ENCODE data around the gene TPRN.

TPRN gene

GRCh38 chr9:137148661-137149060 is 51.9 kb downstream of the TPRN start:
- Histone ChIP-seq H3K4me3 (ENCODE audit: low read depth, low read length) (no peak overlapping the region), H3K4me1 (ENCODE audit: control insufficient read depth, insufficient read depth, low read length) (no peaks in the 10 kb centered on the region), H3K9me3 (ENCODE audit: control insufficient read depth, insufficient read depth, low read length) (no peaks in the 10 kb centered on the region), H3K9ac (ENCODE audit: low read depth, low read length) (no peak overlapping the region), H3K36me3 (ENCODE audit: control insufficient read depth, insufficient read depth, low read length) (no peaks in the 10 kb centered on the region), H3K27me3 (ENCODE audit: control insufficient read depth, insufficient read depth, low read length) (peaks cover 7% of the 10 kb centered on the region)

GRCh38 chr9:137148242-137148641 is 52.3 kb downstream of the TPRN start:
- H3K9me3 ChIP-seq (ENCODE audit: control insufficient read depth, insufficient read depth, low read length) = no peaks in the 10 kb centered on the region

GRCh38 chr9:137147793-137148160 is 52.8 kb downstream of the TPRN start:
- no peak overlapping the region for H3K4me3 ChIP-seq (ENCODE audit: low read depth, low read length)
- no peaks in the 10 kb centered on the region for H3K36me3 ChIP-seq (ENCODE audit: control insufficient read depth, insufficient read depth, low read length)
- no peaks in the 10 kb centered on the region for H3K9me3 ChIP-seq (ENCODE audit: control insufficient read depth, insufficient read depth, low read length)
- no peaks in the 10 kb centered on the region for H3K4me1 ChIP-seq (ENCODE audit: control insufficient read depth, insufficient read depth, low read length)
- H3K9ac ChIP-seq (ENCODE audit: low read depth, low read length) = no peak overlapping the region
- peaks cover 4% of the 10 kb centered on the region for H3K27me3 ChIP-seq (ENCODE audit: control insufficient read depth, insufficient read depth, low read length)

More at GRCh38 chr9:137148242-137148641, 52.3 kb downstream of the TPRN start:
- Histone ChIP-seq H3K9ac (ENCODE audit: low read depth, low read length) (no peak overlapping the region), H3K4me3 (ENCODE audit: low read depth, low read length) (no peak overlapping the region), H3K36me3 (ENCODE audit: control insufficient read depth, insufficient read depth, low read length) (no peaks in the 10 kb centered on the region), H3K27me3 (ENCODE audit: control insufficient read depth, insufficient read depth, low read length) (peaks cover 7% of the 10 kb centered on the region), H3K4me1 (ENCODE audit: control insufficient read depth, insufficient read depth, low read length) (no peaks in the 10 kb centered on the region)

- H3K9ac ChIP-seq (ENCODE audit: low read depth, low read length) = no peak overlapping the region
- no peaks in the 10 kb centered on the region for H3K9me3 ChIP-seq (ENCODE audit: control insufficient read depth, insufficient read depth, low read length)
- H3K36me3 ChIP-seq (ENCODE audit: control insufficient read depth, insufficient read depth, low read length) = no peaks in the 10 kb centered on the region
- peaks cover 7% of the 10 kb centered on the region for H3K27me3 ChIP-seq (ENCODE audit: control insufficient read depth, insufficient read depth, low read length)
- no peaks in the 10 kb centered on the region for H3K4me1 ChIP-seq (ENCODE audit: control insufficient read depth, insufficient read depth, low read length)
- H3K4me3 ChIP-seq (ENCODE audit: low read depth, low read length) = no peak overlapping the region
Measured at GRCh38 chr9:137147091-137147792, 53.3 kb downstream of the TPRN start.

GRCh38 chr9:137146527-137146918 is 54.0 kb downstream of the TPRN start:
- Histone ChIP-seq H3K9ac (ENCODE audit: low read depth, low read length) (no peak overlapping the region), H3K4me3 (ENCODE audit: low read depth, low read length) (no peak overlapping the region), H3K36me3 (ENCODE audit: control insufficient read depth, insufficient read depth, low read length) (no peaks in the 10 kb centered on the region), H3K4me1 (ENCODE audit: control insufficient read depth, insufficient read depth, low read length) (no peaks in the 10 kb centered on the region), H3K27me3 (ENCODE audit: control insufficient read depth, insufficient read depth, low read length) (peaks cover 14% of the 10 kb centered on the region), H3K9me3 (ENCODE audit: control insufficient read depth, insufficient read depth, low read length) (no peaks in the 10 kb centered on the region)

- Histone ChIP-seq H3K27me3 (ENCODE audit: control insufficient read depth, insufficient read depth, low read length) (peaks cover 20% of the 10 kb centered on the region), H3K9me3 (ENCODE audit: control insufficient read depth, insufficient read depth, low read length) (no peaks in the 10 kb centered on the region), H3K4me3 (ENCODE audit: low read depth, low read length) (no peak overlapping the region), H3K9ac (ENCODE audit: low read depth, low read length) (no peak overlapping the region), H3K36me3 (ENCODE audit: control insufficient read depth, insufficient read depth, low read length) (no peaks in the 10 kb centered on the region), H3K4me1 (ENCODE audit: control insufficient read depth, insufficient read depth, low read length) (no peaks in the 10 kb centered on the region)
Measured at GRCh38 chr9:137145731-137146526, 54.6 kb downstream of the TPRN start.

- Histone ChIP-seq H3K4me1 (ENCODE audit: control insufficient read depth, insufficient read depth, low read length) (no peaks in the 10 kb centered on the region), H3K9me3 (ENCODE audit: control insufficient read depth, insufficient read depth, low read length) (no peaks in the 10 kb centered on the region), H3K4me3 (ENCODE audit: low read depth, low read length) (no peak overlapping the region), H3K27me3 (ENCODE audit: control insufficient read depth, insufficient read depth, low read length) (peaks cover 40% of the 10 kb centered on the region), H3K36me3 (ENCODE audit: control insufficient read depth, insufficient read depth, low read length) (no peaks in the 10 kb centered on the region), H3K9ac (ENCODE audit: low read depth, low read length) (no peak overlapping the region)
Measured at GRCh38 chr9:137143459-137143858, 57.1 kb downstream of the TPRN start.

GRCh38 chr9:137141976-137142936 is 58.3 kb downstream of the TPRN start:
- H3K4me3 ChIP-seq (ENCODE audit: low read depth, low read length) = no peak overlapping the region
- H3K9me3 ChIP-seq (ENCODE audit: control insufficient read depth, insufficient read depth, low read length) = no peaks in the 10 kb centered on the region
- peaks cover 50% of the 10 kb centered on the region for H3K27me3 ChIP-seq (ENCODE audit: control insufficient read depth, insufficient read depth, low read length)
- H3K4me1 ChIP-seq (ENCODE audit: control insufficient read depth, insufficient read depth, low read length) = no peaks in the 10 kb centered on the region
- H3K9ac ChIP-seq (ENCODE audit: low read depth, low read length) = no peak overlapping the region
- no peaks in the 10 kb centered on the region for H3K36me3 ChIP-seq (ENCODE audit: control insufficient read depth, insufficient read depth, low read length)
